ENCODE measurements around the gene TTC16. TPM values are rescaled to one million over a fixed set of nuclear protein-coding genes. Genes with fewer than 3 reads are reported as not detected.

TTC16 gene
- total and polyA plus RNA-seq, 12 donors, result under 0.01 to 1.0 (median 0.32) TPM; not detected in 2

- no peaks in the 10 kb centered on the region for H3K4me1 ChIP-seq (replicated peaks in 1 of 2)
- WGBS, 4 donors, result 88 to 94% (median 90%) methylated on average over 7 of the region's 7 CpGs
- H3K36me3 ChIP-seq (replicated peaks in 1 of 2), result peaks cover 0 to 51% of the 10 kb centered on the region in 2 donors
- DNase-seq, result no peak
- no peak for TF ChIP-seq POLR2A (IDR thresholded peaks at IDR 0.05)
- no peak for TF ChIP-seq CTCF (IDR thresholded peaks at IDR 0.05)
- H3K4me3 ChIP-seq, result no peak overlapping the region
- no peaks in the 10 kb centered on the region for H3K9me3 ChIP-seq (replicated peaks in 1 of 3)
- intact Hi-C loops (cut with DNase I), result no loop called here
- H3K27me3 ChIP-seq, result no peaks in the 10 kb centered on the region
- no peak overlapping the region for H3K27ac ChIP-seq
Measured at GRCh38 chr9:127673234-127673633, 42.6 kb upstream of the TTC16 start.

GRCh38 chr9:127676638-127677037, 39.2 kb upstream of the TTC16 start:
- H3K4me1 ChIP-seq (replicated peaks in 1 of 2), result no peaks in the 10 kb centered on the region
- H3K36me3 ChIP-seq (replicated peaks in 1 of 2), result peaks cover 0 to 70% of the 10 kb centered on the region in 2 donors
- intact Hi-C loops (cut with DNase I), result no loop called here
- 81 to 91% (median 87%) methylated on average over 9 to 12 of the region's 12 CpGs for WGBS, 4 donors
- no peak overlapping the region for H3K27ac ChIP-seq
- no peak for DNase-seq
- H3K4me3 ChIP-seq, result no peak overlapping the region
- TF ChIP-seq CTCF (IDR thresholded peaks at IDR 0.05) (no peak), POLR2A (IDR thresholded peaks at IDR 0.05) (no peak)
- no peaks in the 10 kb centered on the region for H3K27me3 ChIP-seq
- H3K9me3 ChIP-seq (replicated peaks in 1 of 3), result no peaks in the 10 kb centered on the region

GRCh38 chr9:127679506-127679905, 36.4 kb upstream of the TTC16 start:
- H3K27ac ChIP-seq, result no peak overlapping the region
- no peak for TF ChIP-seq CTCF (IDR thresholded peaks at IDR 0.05)
- TF ChIP-seq POLR2A (IDR thresholded peaks at IDR 0.05), result no peak
- H3K36me3 ChIP-seq (replicated peaks in 1 of 2), result peaks cover 0 to 77% of the 10 kb centered on the region in 2 donors
- H3K27me3 ChIP-seq, result no peaks in the 10 kb centered on the region
- no peak overlapping the region for H3K4me3 ChIP-seq
- no peak for DNase-seq
- WGBS, 4 donors, result 75 to 86% (median 79%) methylated on average over 2 of the region's 2 CpGs
- peaks cover 7 to 13% of the 10 kb centered on the region in 2 donors for H3K4me1 ChIP-seq (replicated peaks in 1 of 2)
- intact Hi-C loops (cut with DNase I), result no loop called here
- H3K9me3 ChIP-seq (replicated peaks in 1 of 3), result no peaks in the 10 kb centered on the region

- peaks cover 0 to 78% of the 10 kb centered on the region in 2 donors for H3K36me3 ChIP-seq (replicated peaks in 1 of 2)
- H3K4me3 ChIP-seq, result no peak overlapping the region
- peaks cover 7 to 13% of the 10 kb centered on the region in 2 donors for H3K4me1 ChIP-seq (replicated peaks in 1 of 2)
- no peak overlapping the region for H3K27ac ChIP-seq
- 84 to 91% (median 85%) methylated on average over 11 of the region's 11 CpGs for WGBS, 4 donors
- intact Hi-C loops (cut with DNase I), result no loop called here
- no peaks in the 10 kb centered on the region for H3K27me3 ChIP-seq
- no peaks in the 10 kb centered on the region for H3K9me3 ChIP-seq (replicated peaks in 1 of 3)
- DNase-seq, result no peak
- no peak for TF ChIP-seq POLR2A (IDR thresholded peaks at IDR 0.05)
- no peak for TF ChIP-seq CTCF (IDR thresholded peaks at IDR 0.05)
Measured at GRCh38 chr9:127680226-127680625, 35.7 kb upstream of the TTC16 start.
